Spleen (tissue), 11 donors: ENCODE measurements around the gene FNDC3A. TPM values are rescaled to one million over a fixed set of nuclear protein-coding genes. Genes with fewer than 3 reads are reported as not detected.

ENCODE experiments used
- DNase-seq: peaks from one replicate; pipeline ENCODE4 v3.0.0-alpha.2; 2020
- H3K27ac ChIP-seq, 8 donors: fragments of 200-600 bp; sonication (generic) in 7 of 8; 1 replicate in 4 of 8; 2 replicates in 4 of 8; pipeline versions ENCODE4 v1.5.0 to v1.8.0; 2016 to 2021; ENCODE audit warnings: inconsistent platforms in 4 of 8, mild to moderate bottlenecking in 4 of 8, moderate library complexity in 1 of 8
- H3K27me3 ChIP-seq, 7 donors: fragments of 200-600 bp; sonication (generic) in 6 of 7; replicated peaks in 1 of 7; 1 replicate in 4 of 7; 2 replicates in 3 of 7; pipeline versions ENCODE4 v1.5.0 to v1.8.0; 2016 to 2021; ENCODE audit warnings: inconsistent platforms in 3 of 7, mild to moderate bottlenecking in 1 of 7
- H3K36me3 ChIP-seq, 6 donors: fragments of 200-600 bp; sonication (generic) in 5 of 6; 1 replicate in 4 of 6; 2 replicates in 2 of 6; pipeline versions ENCODE4 v1.5.0 to v1.8.0; 2016 to 2021; ENCODE audit warnings: inconsistent platforms in 2 of 6
- H3K4me1 ChIP-seq, 6 donors: fragments of 200-600 bp; sonication (generic) in 5 of 6; 1 replicate in 3 of 6; 2 replicates in 3 of 6; pipeline versions ENCODE4 v1.5.0 to v1.8.0; 2016 to 2021; ENCODE audit warnings: inconsistent platforms in 3 of 6
- H3K4me3 ChIP-seq, 8 donors: fragments of 200-600 bp; sonication (generic) in 7 of 8; 1 replicate in 4 of 8; 2 replicates in 4 of 8; pipeline versions ENCODE4 v1.5.0 to v1.8.0; 2016 to 2021; ENCODE audit warnings: inconsistent platforms in 4 of 8, mild to moderate bottlenecking in 4 of 8, moderate library complexity in 2 of 8
- H3K9me3 ChIP-seq, 8 donors: fragments of 200-600 bp; sonication (generic) in 7 of 8; 1 replicate in 4 of 8; 2 replicates in 4 of 8; pipeline versions ENCODE4 v1.5.0 to v1.8.0; 2016 to 2021; ENCODE audit warnings: inconsistent platforms in 4 of 8
- CTCF ChIP-seq, 11 experiments: fragments of 200-600 bp in 7 of 11; fragments of 450-650 bp in 4 of 11; sonication (generic) in 4 of 11; IDR thresholded peaks in 8 of 11; conservative IDR thresholded peaks in 3 of 11; 1 replicate in 7 of 11; 2 replicates in 4 of 11; pipeline versions ENCODE4 v1.4.0 to v1.8.0; 2016 to 2021; ENCODE audit warnings: antibody characterized with exemption in 11 of 11, inconsistent platforms in 4 of 11, mild to moderate bottlenecking in 1 of 11
- POLR2A ChIP-seq, 3 donors: fragments of 450-650 bp; IDR thresholded peaks; one replicate each; pipeline ENCODE4 v1.5.1; 2017; ENCODE audit warnings: antibody characterized with exemption in 3 of 3, mild to moderate bottlenecking in 1 of 3
- POLR2AphosphoS5 ChIP-seq, 3 donors: sonication (generic); formaldehyde crosslinking; IDR thresholded peaks; one replicate each; pipeline ENCODE4 v1.5.1; 2017; ENCODE audit warnings: antibody characterized with exemption in 3 of 3
- WGBS, 5 donors: extraction: QIAGEN DNeasy Blood & Tissue Kit in 3 of 5; methylation state at CpG; one replicate each; pipeline versions ENCODE4 v1.1.5 to v1.1.7; 2013 to 2018; 5-methylcytosine and 5-hydroxymethylcytosine counted together
- intact Hi-C: fragments of 100-400 bp; cut with DNase I; formaldehyde crosslinking; loops from one replicate; pipeline ENCODE4 v1.15.0; 2023; ENCODE audit warnings: low total_unique reads
- polyA plus RNA-seq, 3 donors: library from polyadenylated mRNA; stranded (reverse); fragments of 200-250 nt; gene quantifications; one replicate each; pipeline ENCODE4 v1.2.1, GENCODE V29; 2013
- total RNA-seq, 7 donors: library from RNA; depleted of rRNA in 3 of 7; stranded (reverse); fragments of >200 nt in 3 of 7; fragmentation: NEBNext Ultra II Directional in 4 of 7; extraction: Animal tissue kit (Norgen Biotek cat#: 25700) in 4 of 7; gene quantifications; one replicate each; pipeline versions ENCODE4 v1.1.0 to v1.2.1, GENCODE V29; 2016 to 2021
- donor health status: healthy with polysubstance abuse.
- donor health status: DM: no; HTN: no; CAD: no; lungs with moderate emphysema.
- donor health status: DM: no; HTN: no; CAD: no.
- donor health status: Bipolar disorder and iron deficiency.
- donor health status: healthy.
- donor health status: DM: no; HTN: no; CAD: no.
- donor health status: DM: yes; HTN: yes; CAD: no.

Gene FNDC3A
- total and polyA plus RNA-seq, 10 donors: 11.2 to 83.7 (median 53.8) TPM

GRCh38 chr13:48965736-48966135, 10.0 kb upstream of the FNDC3A start:
- peaks cover 0 to 3% (median 0%) of the 10 kb centered on the region in 6 donors for H3K4me1 ChIP-seq
- intact Hi-C loops: no loop called here
- H3K36me3 ChIP-seq: no peaks in the 10 kb centered on the region
- H3K27ac ChIP-seq: no peak overlapping the region
- no peaks in the 10 kb centered on the region for H3K9me3 ChIP-seq
- DNase-seq: no peak
- H3K4me3 ChIP-seq: no peak overlapping the region
- WGBS, 5 donors: 65 to 84% (median 76%) methylated on average over 2 of the region's 2 CpGs
- TF ChIP-seq POLR2A (IDR thresholded peaks at IDR 0.05) (no peak), CTCF (IDR thresholded peaks at IDR 0.05 in 8 of 11, conservative IDR thresholded peaks at IDR 0.05 in 3 of 11) (no peak), POLR2AphosphoS5 (IDR thresholded peaks at IDR 0.05) (no peak)
- no peaks in the 10 kb centered on the region for H3K27me3 ChIP-seq

- peaks cover 0 to 26% (median 24%) of the 10 kb centered on the region in 8 donors for H3K9me3 ChIP-seq
- WGBS, 5 donors: 71 to 86% (median 80%) methylated on average over 1 of the region's 1 CpG
- H3K4me3 ChIP-seq: no peak overlapping the region
- intact Hi-C loops: no loop called here
- TF ChIP-seq POLR2A (IDR thresholded peaks at IDR 0.05): no peak
- TF ChIP-seq CTCF (IDR thresholded peaks at IDR 0.05 in 8 of 11, conservative IDR thresholded peaks at IDR 0.05 in 3 of 11): no peak
- no peak for TF ChIP-seq POLR2AphosphoS5 (IDR thresholded peaks at IDR 0.05)
- peaks cover 0 to 7% (median 2%) of the 10 kb centered on the region in 6 donors for H3K4me1 ChIP-seq
- H3K27me3 ChIP-seq: no peaks in the 10 kb centered on the region
- no peak overlapping the region for H3K27ac ChIP-seq
- H3K36me3 ChIP-seq: no peaks in the 10 kb centered on the region
- no peak for DNase-seq
Observed at GRCh38 chr13:48969685-48970084, 6.0 kb upstream of the FNDC3A start.

- no peak for TF ChIP-seq POLR2A (IDR thresholded peaks at IDR 0.05)
- TF ChIP-seq POLR2AphosphoS5 (IDR thresholded peaks at IDR 0.05): no peak
- no peak for TF ChIP-seq CTCF (IDR thresholded peaks at IDR 0.05 in 8 of 11, conservative IDR thresholded peaks at IDR 0.05 in 3 of 11)
- H3K27ac ChIP-seq: no peak overlapping the region
- no peak for DNase-seq
- H3K4me3 ChIP-seq: no peak overlapping the region
- H3K27me3 ChIP-seq: no peaks in the 10 kb centered on the region
- H3K36me3 ChIP-seq: no peaks in the 10 kb centered on the region
- 94 to 100% (median 98%) methylated on average over 1 of the region's 1 CpG for WGBS, 5 donors
- intact Hi-C loops: no loop called here
- H3K4me1 ChIP-seq: peaks cover 7 to 35% (median 26%) of the 10 kb centered on the region in 6 donors
- H3K9me3 ChIP-seq: peaks cover 0 to 27% (median 25%) of the 10 kb centered on the region in 8 donors
Observed at GRCh38 chr13:48973845-48974431, 1.8 kb upstream of the FNDC3A start.

GRCh38 chr13:48975101-48975855, 434 bp upstream of the FNDC3A start:
- WGBS, 5 donors: 0 to 3% (median 1%) methylated on average over 40 to 50 of the region's 50 CpGs
- TF ChIP-seq POLR2AphosphoS5 (IDR thresholded peaks at IDR 0.05): no peak
- TF ChIP-seq CTCF (IDR thresholded peaks at IDR 0.05 in 8 of 11, conservative IDR thresholded peaks at IDR 0.05 in 3 of 11): peak in 1 of 11 experiments; percentile 19
- H3K4me3 ChIP-seq: peak overlapping the region; percentile 69 to 86 (median 76)
- H3K4me1 ChIP-seq: peaks cover 19 to 48% (median 40%) of the 10 kb centered on the region in 6 donors
- H3K9me3 ChIP-seq: peaks cover 0 to 27% (median 25%) of the 10 kb centered on the region in 8 donors
- no peaks in the 10 kb centered on the region for H3K27me3 ChIP-seq
- intact Hi-C loops: no loop called here
- peak overlapping the region; percentile 99 to 100 (median 100) for H3K27ac ChIP-seq
- no peaks in the 10 kb centered on the region for H3K36me3 ChIP-seq
- DNase-seq: peak; percentile 78
